Suprapubic skin (tissue), 4 donors: ENCODE measurements around the gene CHN2.

Experiments used
- CTCF ChIP-seq, 2 donors: fragments of 200-600 bp in 1 of 2; fragments of 450-650 bp in 1 of 2; sonication (generic) in 1 of 2; IDR thresholded peaks; one replicate each; pipeline ENCODE4 v1.5.1; 2016 to 2019; ENCODE audit warnings: antibody characterized with exemption in 2 of 2, mild to moderate bottlenecking in 1 of 2, moderate library complexity in 1 of 2
- EP300 ChIP-seq: sonication (generic); formaldehyde crosslinking; IDR thresholded peaks from one replicate; pipeline ENCODE4 v1.6.1; 2017; ENCODE audit warnings: antibody characterized with exemption
- POLR2A ChIP-seq, 2 donors: fragments of 450-650 bp; IDR thresholded peaks; one replicate each; pipeline ENCODE4 v1.6.1; 2017; ENCODE audit warnings: antibody characterized with exemption in 2 of 2, mild to moderate bottlenecking in 2 of 2, moderate library complexity in 2 of 2
- POLR2AphosphoS5 ChIP-seq, 3 donors: sonication (generic); formaldehyde crosslinking; IDR thresholded peaks; one replicate each; pipeline ENCODE4 v1.6.1; 2017; ENCODE audit warnings: antibody characterized with exemption in 3 of 3

- no peak for TF ChIP-seq POLR2AphosphoS5 (IDR thresholded peaks at IDR 0.05)
- TF ChIP-seq POLR2A (IDR thresholded peaks at IDR 0.05), result no peak
- TF ChIP-seq CTCF (IDR thresholded peaks at IDR 0.05), result no peak
- no peak for TF ChIP-seq EP300
Observed at GRCh38 chr7:29276199-29276598, 81.6 kb downstream of the CHN2 start.
